ENCODE measurements around the gene CDH4. TPM values are rescaled to one million over a fixed set of nuclear protein-coding genes. Genes with fewer than 3 reads are reported as not detected.

CDH4 gene
- total RNA-seq, 1 experiment from 2014 or later: 5.3 TPM

GRCh38 chr20:61673152-61673847 lies 421.2 kb downstream of the CDH4 start:
- ATAC-seq: no peak
- POLR2A ChIA-PET: no interaction called here

GRCh38 chr20:61674121-61674520 lies 422.1 kb downstream of the CDH4 start:
- H3K9me3 Mint-ChIP-seq: peaks cover 23% of the 10 kb centered on the region
- peaks cover 50% of the 10 kb centered on the region for H3K27me3 Mint-ChIP-seq (ENCODE audit: low read depth)

More at GRCh38 chr20:61673152-61673847, 421.2 kb downstream of the CDH4 start:
- DNase-seq (ENCODE audit: low spot score): no peak
- Mint-ChIP-seq H3K4me1 (peaks cover 8% of the 10 kb centered on the region), H3K27ac (no peak overlapping the region), H3K27me3 (ENCODE audit: low read depth) (peaks cover 53% of the 10 kb centered on the region), H3K4me3 (no peak overlapping the region), H3K9me3 (peaks cover 23% of the 10 kb centered on the region), H3K36me3 (no peaks in the 10 kb centered on the region)
- CTCF ChIA-PET: no interaction called here
- no peak for TF ChIP-seq ZNF121 (CRISPR knock-in tag; IDR thresholded peaks at IDR 0.05)
- no peak for TF ChIP-seq GABPB1 (CRISPR knock-in tag; IDR thresholded peaks at IDR 0.05)
- TF ChIP-seq, protein P1, sequence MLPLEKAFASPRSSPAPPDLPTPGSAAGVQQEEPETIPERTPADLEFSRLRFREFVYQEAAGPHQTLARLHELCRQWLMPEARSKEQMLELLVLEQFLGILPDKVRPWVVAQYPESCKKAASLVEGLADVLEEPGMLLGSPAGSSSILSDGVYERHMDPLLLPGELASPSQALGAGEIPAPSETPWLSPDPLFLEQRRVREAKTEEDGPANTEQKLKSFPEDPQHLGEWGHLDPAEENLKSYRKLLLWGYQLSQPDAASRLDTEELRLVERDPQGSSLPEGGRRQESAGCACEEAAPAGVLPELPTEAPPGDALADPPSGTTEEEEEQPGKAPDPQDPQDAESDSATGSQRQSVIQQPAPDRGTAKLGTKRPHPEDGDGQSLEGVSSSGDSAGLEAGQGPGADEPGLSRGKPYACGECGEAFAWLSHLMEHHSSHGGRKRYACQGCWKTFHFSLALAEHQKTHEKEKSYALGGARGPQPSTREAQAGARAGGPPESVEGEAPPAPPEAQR (CRISPR knock-in tag; IDR thresholded peaks at IDR 0.05): no peak
- TF ChIP-seq ERG (CRISPR knock-in tag; IDR thresholded peaks at IDR 0.05): no peak
- no peak for TF ChIP-seq ATF3 (CRISPR knock-in tag; conservative IDR thresholded peaks at IDR 0.05)
- no peak for TF ChIP-seq FOXJ3 (CRISPR knock-in tag; IDR thresholded peaks at IDR 0.05; ENCODE audit: borderline replicate concordance)

DNA sequence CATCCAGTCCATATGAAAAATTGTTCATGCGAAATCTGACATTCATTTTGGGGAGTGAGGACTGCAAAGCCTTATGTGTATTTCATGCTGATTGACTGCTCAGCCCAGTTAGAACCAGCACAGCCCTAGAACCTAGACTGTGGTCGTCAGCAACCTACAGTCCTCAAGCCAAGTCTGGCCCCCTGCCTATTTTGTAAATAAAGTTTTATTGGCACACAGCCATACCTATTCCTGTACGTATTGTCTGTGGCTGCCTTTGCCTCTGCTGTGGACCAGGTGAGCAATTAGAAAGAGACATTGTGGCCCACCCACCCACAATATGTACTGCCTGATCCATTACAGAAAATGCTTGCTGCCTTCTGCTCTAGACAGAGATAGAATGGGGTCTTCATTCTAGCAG lies 422.6 kb downstream of the CDH4 start:
- ATAC-seq: no peak
- H3K27ac Mint-ChIP-seq: no peak overlapping the region
- peaks cover 8% of the 10 kb centered on the region for H3K4me1 Mint-ChIP-seq
- DNase-seq (ENCODE audit: low spot score): no peak
- ChIA-PET CTCF (no interaction called here), POLR2A (no interaction called here)
- peaks cover 50% of the 10 kb centered on the region for H3K27me3 Mint-ChIP-seq (ENCODE audit: low read depth)
- no peak for TF ChIP-seq ZNF671 (CRISPR knock-in tag; IDR thresholded peaks at IDR 0.05)
- TF ChIP-seq CREB1 (CRISPR knock-in tag; IDR thresholded peaks at IDR 0.05): no peak
- no peak for TF ChIP-seq TCF7 (CRISPR knock-in tag; IDR thresholded peaks at IDR 0.05; ENCODE audit: low read depth)
- TF ChIP-seq ZNF416 (CRISPR knock-in tag; IDR thresholded peaks at IDR 0.05): no peak
- TF ChIP-seq, protein P2, sequence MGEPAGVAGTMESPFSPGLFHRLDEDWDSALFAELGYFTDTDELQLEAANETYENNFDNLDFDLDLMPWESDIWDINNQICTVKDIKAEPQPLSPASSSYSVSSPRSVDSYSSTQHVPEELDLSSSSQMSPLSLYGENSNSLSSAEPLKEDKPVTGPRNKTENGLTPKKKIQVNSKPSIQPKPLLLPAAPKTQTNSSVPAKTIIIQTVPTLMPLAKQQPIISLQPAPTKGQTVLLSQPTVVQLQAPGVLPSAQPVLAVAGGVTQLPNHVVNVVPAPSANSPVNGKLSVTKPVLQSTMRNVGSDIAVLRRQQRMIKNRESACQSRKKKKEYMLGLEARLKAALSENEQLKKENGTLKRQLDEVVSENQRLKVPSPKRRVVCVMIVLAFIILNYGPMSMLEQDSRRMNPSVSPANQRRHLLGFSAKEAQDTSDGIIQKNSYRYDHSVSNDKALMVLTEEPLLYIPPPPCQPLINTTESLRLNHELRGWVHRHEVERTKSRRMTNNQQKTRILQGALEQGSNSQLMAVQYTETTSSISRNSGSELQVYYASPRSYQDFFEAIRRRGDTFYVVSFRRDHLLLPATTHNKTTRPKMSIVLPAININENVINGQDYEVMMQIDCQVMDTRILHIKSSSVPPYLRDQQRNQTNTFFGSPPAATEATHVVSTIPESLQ (CRISPR knock-in tag; IDR thresholded peaks at IDR 0.05): no peak
- no peak for TF ChIP-seq TEAD4 (CRISPR knock-in tag; IDR thresholded peaks at IDR 0.05)
- no peak for TF ChIP-seq E2F5 (CRISPR knock-in tag; IDR thresholded peaks at IDR 0.05)
- no peak for TF ChIP-seq NFE2L1 (CRISPR knock-in tag; IDR thresholded peaks at IDR 0.05)
- no peak for TF ChIP-seq SP1 (CRISPR knock-in tag; conservative IDR thresholded peaks at IDR 0.05)
- TF ChIP-seq, protein P3, sequence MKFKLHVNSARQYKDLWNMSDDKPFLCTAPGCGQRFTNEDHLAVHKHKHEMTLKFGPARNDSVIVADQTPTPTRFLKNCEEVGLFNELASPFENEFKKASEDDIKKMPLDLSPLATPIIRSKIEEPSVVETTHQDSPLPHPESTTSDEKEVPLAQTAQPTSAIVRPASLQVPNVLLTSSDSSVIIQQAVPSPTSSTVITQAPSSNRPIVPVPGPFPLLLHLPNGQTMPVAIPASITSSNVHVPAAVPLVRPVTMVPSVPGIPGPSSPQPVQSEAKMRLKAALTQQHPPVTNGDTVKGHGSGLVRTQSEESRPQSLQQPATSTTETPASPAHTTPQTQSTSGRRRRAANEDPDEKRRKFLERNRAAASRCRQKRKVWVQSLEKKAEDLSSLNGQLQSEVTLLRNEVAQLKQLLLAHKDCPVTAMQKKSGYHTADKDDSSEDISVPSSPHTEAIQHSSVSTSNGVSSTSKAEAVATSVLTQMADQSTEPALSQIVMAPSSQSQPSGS (CRISPR knock-in tag; IDR thresholded peaks at IDR 0.05; ENCODE audit: borderline replicate concordance, low read depth): no peak
- TF ChIP-seq NFYB (CRISPR knock-in tag; conservative IDR thresholded peaks at IDR 0.05; ENCODE audit: low read depth): no peak
- TF ChIP-seq, protein P4, sequence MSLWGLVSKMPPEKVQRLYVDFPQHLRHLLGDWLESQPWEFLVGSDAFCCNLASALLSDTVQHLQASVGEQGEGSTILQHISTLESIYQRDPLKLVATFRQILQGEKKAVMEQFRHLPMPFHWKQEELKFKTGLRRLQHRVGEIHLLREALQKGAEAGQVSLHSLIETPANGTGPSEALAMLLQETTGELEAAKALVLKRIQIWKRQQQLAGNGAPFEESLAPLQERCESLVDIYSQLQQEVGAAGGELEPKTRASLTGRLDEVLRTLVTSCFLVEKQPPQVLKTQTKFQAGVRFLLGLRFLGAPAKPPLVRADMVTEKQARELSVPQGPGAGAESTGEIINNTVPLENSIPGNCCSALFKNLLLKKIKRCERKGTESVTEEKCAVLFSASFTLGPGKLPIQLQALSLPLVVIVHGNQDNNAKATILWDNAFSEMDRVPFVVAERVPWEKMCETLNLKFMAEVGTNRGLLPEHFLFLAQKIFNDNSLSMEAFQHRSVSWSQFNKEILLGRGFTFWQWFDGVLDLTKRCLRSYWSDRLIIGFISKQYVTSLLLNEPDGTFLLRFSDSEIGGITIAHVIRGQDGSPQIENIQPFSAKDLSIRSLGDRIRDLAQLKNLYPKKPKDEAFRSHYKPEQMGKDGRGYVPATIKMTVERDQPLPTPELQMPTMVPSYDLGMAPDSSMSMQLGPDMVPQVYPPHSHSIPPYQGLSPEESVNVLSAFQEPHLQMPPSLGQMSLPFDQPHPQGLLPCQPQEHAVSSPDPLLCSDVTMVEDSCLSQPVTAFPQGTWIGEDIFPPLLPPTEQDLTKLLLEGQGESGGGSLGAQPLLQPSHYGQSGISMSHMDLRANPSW (CRISPR knock-in tag; conservative IDR thresholded peaks at IDR 0.05; ENCODE audit: low read depth): no peak
- H3K9me3 Mint-ChIP-seq: peaks cover 23% of the 10 kb centered on the region
- no peak overlapping the region for H3K4me3 Mint-ChIP-seq
- no peaks in the 10 kb centered on the region for H3K36me3 Mint-ChIP-seq

More at GRCh38 chr20:61674121-61674520, 422.1 kb downstream of the CDH4 start:
- Mint-ChIP-seq H3K4me3 (no peak overlapping the region), H3K27ac (no peak overlapping the region), H3K4me1 (peaks cover 8% of the 10 kb centered on the region), H3K36me3 (no peaks in the 10 kb centered on the region)
- DNase-seq (ENCODE audit: low spot score) (no peak), ATAC-seq (no peak)
- TF ChIP-seq TP53 (CRISPR knock-in tag; IDR thresholded peaks at IDR 0.05) (no peak), NFYB (CRISPR knock-in tag; conservative IDR thresholded peaks at IDR 0.05; ENCODE audit: low read depth) (no peak), ZNF121 (CRISPR knock-in tag; IDR thresholded peaks at IDR 0.05) (no peak), NFATC4 (CRISPR knock-in tag; IDR thresholded peaks at IDR 0.05) (no peak), ZNF232 (CRISPR knock-in tag; IDR thresholded peaks at IDR 0.05) (no peak), ZBTB21 (CRISPR knock-in tag; IDR thresholded peaks at IDR 0.05; ENCODE audit: borderline replicate concordance) (no peak), CBFB (CRISPR knock-in tag; IDR thresholded peaks at IDR 0.05; ENCODE audit: low read depth) (no peak)
- CTCF ChIA-PET: no interaction called here
- POLR2A ChIA-PET: no interaction called here
